ENCODE results near the gene ASB8.

Gene ASB8

DNA sequence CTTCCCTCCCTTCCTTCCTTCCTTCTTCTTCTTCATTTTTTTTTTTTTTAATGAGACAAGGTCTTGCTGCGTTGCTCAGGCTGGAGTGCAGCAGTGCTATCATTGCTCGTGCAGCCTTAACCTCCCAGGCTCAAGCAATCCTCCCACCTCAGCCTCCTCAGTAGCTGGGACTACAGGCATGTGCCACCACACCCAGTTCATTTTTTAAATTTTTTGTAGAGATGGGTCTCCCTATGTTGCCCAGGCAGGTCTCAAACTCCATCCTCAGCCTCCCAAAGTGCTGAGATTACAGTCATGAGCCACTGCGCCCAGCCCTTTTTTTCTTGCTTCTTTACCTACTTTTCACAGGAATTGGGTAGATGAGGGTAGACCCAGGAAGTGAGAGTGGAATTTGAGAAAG lies 44.2 kb upstream of the ASB8 start (continued):
- TF ChIP-seq, protein P1, sequence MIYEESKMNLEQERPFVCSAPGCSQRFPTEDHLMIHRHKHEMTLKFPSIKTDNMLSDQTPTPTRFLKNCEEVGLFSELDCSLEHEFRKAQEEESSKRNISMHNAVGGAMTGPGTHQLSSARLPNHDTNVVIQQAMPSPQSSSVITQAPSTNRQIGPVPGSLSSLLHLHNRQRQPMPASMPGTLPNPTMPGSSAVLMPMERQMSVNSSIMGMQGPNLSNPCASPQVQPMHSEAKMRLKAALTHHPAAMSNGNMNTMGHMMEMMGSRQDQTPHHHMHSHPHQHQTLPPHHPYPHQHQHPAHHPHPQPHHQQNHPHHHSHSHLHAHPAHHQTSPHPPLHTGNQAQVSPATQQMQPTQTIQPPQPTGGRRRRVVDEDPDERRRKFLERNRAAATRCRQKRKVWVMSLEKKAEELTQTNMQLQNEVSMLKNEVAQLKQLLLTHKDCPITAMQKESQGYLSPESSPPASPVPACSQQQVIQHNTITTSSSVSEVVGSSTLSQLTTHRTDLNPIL (CRISPR knock-in tag; IDR thresholded peaks at IDR 0.05; ENCODE audit: low read depth), result no peak
- TF ChIP-seq PPARA (CRISPR knock-in tag; IDR thresholded peaks at IDR 0.05; ENCODE audit: borderline replicate concordance), result no peak
- TF ChIP-seq ZFP30 (CRISPR knock-in tag; IDR thresholded peaks at IDR 0.05), result no peak
- no peak for TF ChIP-seq OSR1 (CRISPR knock-in tag; IDR thresholded peaks at IDR 0.05)
- TF ChIP-seq, protein P2, sequence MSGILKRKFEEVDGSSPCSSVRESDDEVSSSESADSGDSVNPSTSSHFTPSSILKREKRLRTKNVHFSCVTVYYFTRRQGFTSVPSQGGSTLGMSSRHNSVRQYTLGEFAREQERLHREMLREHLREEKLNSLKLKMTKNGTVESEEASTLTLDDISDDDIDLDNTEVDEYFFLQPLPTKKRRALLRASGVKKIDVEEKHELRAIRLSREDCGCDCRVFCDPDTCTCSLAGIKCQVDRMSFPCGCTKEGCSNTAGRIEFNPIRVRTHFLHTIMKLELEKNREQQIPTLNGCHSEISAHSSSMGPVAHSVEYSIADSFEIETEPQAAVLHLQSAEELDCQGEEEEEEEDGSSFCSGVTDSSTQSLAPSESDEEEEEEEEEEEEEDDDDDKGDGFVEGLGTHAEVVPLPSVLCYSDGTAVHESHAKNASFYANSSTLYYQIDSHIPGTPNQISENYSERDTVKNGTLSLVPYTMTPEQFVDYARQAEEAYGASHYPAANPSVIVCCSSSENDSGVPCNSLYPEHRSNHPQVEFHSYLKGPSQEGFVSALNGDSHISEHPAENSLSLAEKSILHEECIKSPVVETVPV (CRISPR knock-in tag; IDR thresholded peaks at IDR 0.05), result no peak
- no peak for TF ChIP-seq ZFP3 (CRISPR knock-in tag; IDR thresholded peaks at IDR 0.05)

DNA sequence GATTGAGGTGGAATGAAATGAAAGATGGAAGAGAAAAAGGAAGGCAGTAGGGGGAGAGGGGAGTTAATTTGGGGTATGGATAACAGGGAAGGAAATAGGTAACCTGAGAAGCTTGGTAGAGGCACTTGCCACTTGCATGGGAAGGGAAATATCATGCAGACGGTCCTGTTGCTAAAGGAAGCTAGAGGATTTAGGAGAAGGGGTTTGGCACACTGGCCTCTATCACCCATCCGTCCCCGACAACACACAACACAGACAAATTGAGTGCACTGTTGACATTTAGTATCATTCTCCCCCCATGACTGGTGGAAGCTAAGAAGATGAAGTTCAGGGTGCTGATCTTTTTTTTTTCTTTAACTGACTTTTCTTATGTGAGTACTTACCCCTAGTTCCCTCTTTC lies 43.8 kb upstream of the ASB8 start:
- no peak for ATAC-seq
- TF ChIP-seq ZFP3 (CRISPR knock-in tag; IDR thresholded peaks at IDR 0.05), result no peak
- TF ChIP-seq PPARA (CRISPR knock-in tag; IDR thresholded peaks at IDR 0.05; ENCODE audit: borderline replicate concordance), result no peak
- no peak for TF ChIP-seq BACH2 (CRISPR knock-in tag; IDR thresholded peaks at IDR 0.05; ENCODE audit: borderline replicate concordance)
- TF ChIP-seq ZNF8 (CRISPR knock-in tag; IDR thresholded peaks at IDR 0.05), result no peak
- TF ChIP-seq, protein P2 (CRISPR knock-in tag; IDR thresholded peaks at IDR 0.05), result no peak
- TF ChIP-seq, protein P1 (CRISPR knock-in tag; IDR thresholded peaks at IDR 0.05; ENCODE audit: low read depth), result no peak
- TF ChIP-seq, protein P3, sequence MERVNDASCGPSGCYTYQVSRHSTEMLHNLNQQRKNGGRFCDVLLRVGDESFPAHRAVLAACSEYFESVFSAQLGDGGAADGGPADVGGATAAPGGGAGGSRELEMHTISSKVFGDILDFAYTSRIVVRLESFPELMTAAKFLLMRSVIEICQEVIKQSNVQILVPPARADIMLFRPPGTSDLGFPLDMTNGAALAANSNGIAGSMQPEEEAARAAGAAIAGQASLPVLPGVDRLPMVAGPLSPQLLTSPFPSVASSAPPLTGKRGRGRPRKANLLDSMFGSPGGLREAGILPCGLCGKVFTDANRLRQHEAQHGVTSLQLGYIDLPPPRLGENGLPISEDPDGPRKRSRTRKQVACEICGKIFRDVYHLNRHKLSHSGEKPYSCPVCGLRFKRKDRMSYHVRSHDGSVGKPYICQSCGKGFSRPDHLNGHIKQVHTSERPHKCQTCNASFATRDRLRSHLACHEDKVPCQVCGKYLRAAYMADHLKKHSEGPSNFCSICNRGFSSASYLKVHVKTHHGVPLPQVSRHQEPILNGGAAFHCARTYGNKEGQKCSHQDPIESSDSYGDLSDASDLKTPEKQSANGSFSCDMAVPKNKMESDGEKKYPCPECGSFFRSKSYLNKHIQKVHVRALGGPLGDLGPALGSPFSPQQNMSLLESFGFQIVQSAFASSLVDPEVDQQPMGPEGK (CRISPR knock-in tag; IDR thresholded peaks at IDR 0.05; ENCODE audit: borderline replicate concordance), result no peak
- no peak for TF ChIP-seq ZNF565 (CRISPR knock-in tag; conservative IDR thresholded peaks at IDR 0.05; ENCODE audit: low read depth)
- TF ChIP-seq ZNF70 (CRISPR knock-in tag; IDR thresholded peaks at IDR 0.05), result no peak
- TF ChIP-seq ESRRG (CRISPR knock-in tag; IDR thresholded peaks at IDR 0.05), result no peak
- TF ChIP-seq, protein P4, sequence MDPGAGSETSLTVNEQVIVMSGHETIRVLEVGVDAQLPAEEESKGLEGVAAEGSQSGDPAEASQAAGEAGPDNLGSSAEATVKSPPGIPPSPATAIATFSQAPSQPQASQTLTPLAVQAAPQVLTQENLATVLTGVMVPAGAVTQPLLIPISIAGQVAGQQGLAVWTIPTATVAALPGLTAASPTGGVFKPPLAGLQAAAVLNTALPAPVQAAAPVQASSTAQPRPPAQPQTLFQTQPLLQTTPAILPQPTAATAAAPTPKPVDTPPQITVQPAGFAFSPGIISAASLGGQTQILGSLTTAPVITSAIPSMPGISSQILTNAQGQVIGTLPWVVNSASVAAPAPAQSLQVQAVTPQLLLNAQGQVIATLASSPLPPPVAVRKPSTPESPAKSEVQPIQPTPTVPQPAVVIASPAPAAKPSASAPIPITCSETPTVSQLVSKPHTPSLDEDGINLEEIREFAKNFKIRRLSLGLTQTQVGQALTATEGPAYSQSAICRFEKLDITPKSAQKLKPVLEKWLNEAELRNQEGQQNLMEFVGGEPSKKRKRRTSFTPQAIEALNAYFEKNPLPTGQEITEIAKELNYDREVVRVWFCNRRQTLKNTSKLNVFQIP (CRISPR knock-in tag; IDR thresholded peaks at IDR 0.05; ENCODE audit: borderline replicate concordance, low read depth), result no peak
- no peak for TF ChIP-seq ISL1 (CRISPR knock-in tag; IDR thresholded peaks at IDR 0.05)

DNA sequence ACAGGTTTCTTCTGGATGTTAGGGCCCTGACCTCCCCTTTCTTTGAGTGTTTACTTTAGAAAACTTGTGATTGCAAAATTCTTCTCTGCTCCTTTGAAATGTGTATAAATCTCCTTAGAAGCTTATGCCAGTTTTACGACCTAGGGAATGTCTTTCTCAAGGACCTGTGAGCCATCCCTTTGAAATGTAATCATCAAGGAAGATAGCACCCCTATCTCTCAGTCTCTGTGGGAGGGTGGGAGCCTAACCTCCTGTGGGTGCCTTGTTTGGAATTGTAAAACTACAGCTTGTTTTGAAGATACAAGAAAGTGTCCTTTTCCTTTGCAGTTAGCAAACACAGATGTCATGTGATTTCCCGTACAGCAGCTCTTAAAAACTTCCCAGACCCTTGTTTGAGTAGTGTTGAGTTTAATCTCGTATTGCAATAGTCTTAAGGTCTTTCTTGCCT lies 42.5 kb upstream of the ASB8 start:
- TF ChIP-seq ZFP3 (CRISPR knock-in tag; IDR thresholded peaks at IDR 0.05) (no peak), PPARA (CRISPR knock-in tag; IDR thresholded peaks at IDR 0.05; ENCODE audit: borderline replicate concordance) (no peak), SNAI2 (CRISPR knock-in tag; IDR thresholded peaks at IDR 0.05) (no peak), BACH2 (CRISPR knock-in tag; IDR thresholded peaks at IDR 0.05; ENCODE audit: borderline replicate concordance) (no peak), ESRRG (CRISPR knock-in tag; IDR thresholded peaks at IDR 0.05) (no peak), ZFP30 (CRISPR knock-in tag; IDR thresholded peaks at IDR 0.05) (no peak), ZC3H10 (CRISPR knock-in tag; IDR thresholded peaks at IDR 0.05) (no peak), TOX (CRISPR knock-in tag; IDR thresholded peaks at IDR 0.05; ENCODE audit: borderline replicate concordance) (no peak), ZNF8 (CRISPR knock-in tag; IDR thresholded peaks at IDR 0.05) (no peak), TCF4 (CRISPR knock-in tag; IDR thresholded peaks at IDR 0.05; ENCODE audit: borderline replicate concordance) (no peak)
- TF ChIP-seq, protein P2 (CRISPR knock-in tag; IDR thresholded peaks at IDR 0.05), result no peak
- TF ChIP-seq, protein P3 (CRISPR knock-in tag; IDR thresholded peaks at IDR 0.05; ENCODE audit: borderline replicate concordance), result no peak
- TF ChIP-seq, protein P1 (CRISPR knock-in tag; IDR thresholded peaks at IDR 0.05; ENCODE audit: low read depth), result no peak
- no peak for ATAC-seq
